H9 (cell line): ENCODE data around the gene TRIM36. TPM values are rescaled to one million over a fixed set of nuclear protein-coding genes. Genes with fewer than 3 reads are reported as not detected.

Source experiments
- DNase-seq: peaks from one replicate; pipeline ENCODE4 v3.0.0-alpha.2; 2017
- H2AFZ ChIP-seq: one replicate; pipeline ENCODE4 v1.6.1; 2013; ENCODE audit warnings: mild to moderate bottlenecking, low read length, control low read depth, moderate library complexity
- H2AK5ac ChIP-seq: 2 replicates; pipeline ENCODE4 v1.6.1; 2013; ENCODE audit warnings: low read length, control low read depth, mixed read lengths; ENCODE audit not compliant: insufficient read length
- H2BK120ac ChIP-seq: one replicate; pipeline ENCODE4 v1.6.1; 2013; ENCODE audit warnings: low read depth, mild to moderate bottlenecking, low read length, control low read depth, inconsistent platforms; ENCODE audit not compliant: poor library complexity, severe bottlenecking
- H2BK12ac ChIP-seq: 2 replicates; pipeline ENCODE4 v1.6.1; 2013; ENCODE audit warnings: low read length, control low read depth, mixed read lengths, low read depth; ENCODE audit not compliant: insufficient read length
- H2BK15ac ChIP-seq: 2 replicates; pipeline ENCODE4 v1.6.1; 2013; ENCODE audit warnings: low read depth, low read length, control low read depth
- H2BK20ac ChIP-seq: one replicate; pipeline ENCODE4 v1.6.1; 2013; ENCODE audit warnings: low read depth, mild to moderate bottlenecking, low read length, control low read depth, inconsistent platforms; ENCODE audit not compliant: poor library complexity, severe bottlenecking
- H2BK5ac ChIP-seq: 2 replicates; pipeline ENCODE4 v1.6.1; 2013; ENCODE audit warnings: low read length, control low read depth, mixed read lengths; ENCODE audit not compliant: insufficient read length
- H3K14ac ChIP-seq: 2 replicates; pipeline ENCODE4 v1.6.1; 2013; ENCODE audit warnings: low read length, control low read depth; ENCODE audit not compliant: insufficient read depth
- H3K18ac ChIP-seq: 2 replicates; pipeline ENCODE4 v1.6.1; 2013; ENCODE audit warnings: low read depth, mild to moderate bottlenecking, mixed read lengths, low read length, control low read depth; ENCODE audit not compliant: insufficient read length
- H3K23ac ChIP-seq: 2 replicates; pipeline ENCODE4 v1.6.1; 2013; ENCODE audit warnings: low read length, control low read depth, mixed read lengths, low read depth; ENCODE audit not compliant: insufficient read length
- H3K23me2 ChIP-seq: 2 replicates; pipeline ENCODE4 v1.6.1; 2013; ENCODE audit warnings: low read depth, mild to moderate bottlenecking, mixed read lengths, low read length, control low read depth; ENCODE audit not compliant: insufficient read length, poor library complexity, severe bottlenecking
- H3K27ac ChIP-seq: 2 replicates; pipeline ENCODE4 v1.5.1; 2013; ENCODE audit warnings: low read length, control low read depth, mixed read lengths, low read depth; ENCODE audit not compliant: insufficient read length
- H3K27me3 ChIP-seq: 2 replicates; pipeline ENCODE4 v1.6.1; 2013; ENCODE audit warnings: low read length, control low read depth, inconsistent platforms; ENCODE audit not compliant: insufficient read depth
- H3K4ac ChIP-seq: 2 replicates; pipeline ENCODE4 v1.6.1; 2013; ENCODE audit warnings: low read depth, mild to moderate bottlenecking, control low read depth, inconsistent platforms, low read length, moderate library complexity
- H3K4me1 ChIP-seq: 2 replicates; pipeline ENCODE4 v1.6.1; 2013; ENCODE audit warnings: low read length, control low read depth, inconsistent platforms; ENCODE audit not compliant: insufficient read depth
- H3K4me2 ChIP-seq: 2 replicates; pipeline ENCODE4 v1.6.1; 2013; ENCODE audit warnings: low read length, control low read depth, mixed read lengths; ENCODE audit not compliant: insufficient read length, insufficient read depth
- H3K56ac ChIP-seq: 2 replicates; pipeline ENCODE4 v1.6.1; 2013; ENCODE audit warnings: low read depth, mild to moderate bottlenecking, mixed read lengths, low read length, control low read depth; ENCODE audit not compliant: insufficient read length
- H3K79me1 ChIP-seq: 2 replicates; pipeline ENCODE4 v1.6.1; 2013; ENCODE audit warnings: low read depth, mild to moderate bottlenecking, moderate library complexity, low read length, control low read depth, inconsistent platforms; ENCODE audit not compliant: insufficient read depth, poor library complexity, severe bottlenecking
- H3K79me2 ChIP-seq: 2 replicates; pipeline ENCODE4 v1.6.1; 2013; ENCODE audit warnings: low read length, control low read depth, inconsistent platforms; ENCODE audit not compliant: insufficient read depth
- H3K9ac ChIP-seq: 2 replicates; pipeline ENCODE4 v1.6.1; 2013; ENCODE audit warnings: low read length, control low read depth, mixed read lengths; ENCODE audit not compliant: insufficient read length; ENCODE audit errors: extremely low read depth
- H3K9me3 ChIP-seq: one replicate; pipeline ENCODE4 v1.6.1; 2013; ENCODE audit warnings: low read depth, low read length, inconsistent platforms; ENCODE audit not compliant: control insufficient read depth
- H3T11ph ChIP-seq: one replicate; pipeline ENCODE4 v1.6.1; 2013; ENCODE audit warnings: mild to moderate bottlenecking, low read length, control low read depth, inconsistent platforms
- H4K20me1 ChIP-seq: one replicate; pipeline ENCODE4 v1.6.1; 2013; ENCODE audit not compliant: control insufficient read depth, insufficient read length, insufficient read depth
- H4K5ac ChIP-seq: 2 replicates; pipeline ENCODE4 v1.6.1; 2013; ENCODE audit warnings: low read depth, mild to moderate bottlenecking, mixed read lengths, low read length, control low read depth; ENCODE audit not compliant: insufficient read length
- H4K8ac ChIP-seq: replicated peaks from 2 replicates; pipeline ENCODE4 v1.6.1; 2013; ENCODE audit warnings: low read length, control low read depth, mixed read lengths, low read depth; ENCODE audit not compliant: insufficient read length
- H4K91ac ChIP-seq: 2 replicates; pipeline ENCODE4 v1.6.1; 2013; ENCODE audit warnings: low read depth, mild to moderate bottlenecking, moderate library complexity, mixed read lengths, low read length, control low read depth; ENCODE audit not compliant: insufficient read length
- H3K27ac Mint-ChIP-seq, 3 experiments: 2 replicates in 2 of 3; 3 replicates in 1 of 3; pipeline ENCODE4 v1.8.0; 2020 to 2021; ENCODE audit warnings: mixed read lengths in 3 of 3, mild to moderate bottlenecking in 1 of 3, moderate library complexity in 1 of 3
- H3K27me3 Mint-ChIP-seq: 2 replicates; pipeline ENCODE4 v1.8.0; 2021; ENCODE audit warnings: low read depth, mild to moderate bottlenecking, moderate library complexity, mixed read lengths
- H3K36me3 Mint-ChIP-seq, 3 experiments: 2 replicates in 2 of 3; 3 replicates in 1 of 3; pipeline ENCODE4 v1.8.0; 2020 to 2021; ENCODE audit warnings: low read depth in 3 of 3, mixed read lengths in 3 of 3; ENCODE audit not compliant: insufficient read depth in 1 of 3
- H3K4me1 Mint-ChIP-seq, 2 experiments: 2 replicates each; pipeline ENCODE4 v1.8.0; 2020; ENCODE audit warnings: mixed read lengths in 2 of 2
- H3K4me3 Mint-ChIP-seq, 2 experiments: 2 replicates in 1 of 2; 3 replicates in 1 of 2; pipeline ENCODE4 v1.8.0; 2020 to 2021; ENCODE audit warnings: mild to moderate bottlenecking in 2 of 2, mixed read lengths in 2 of 2, moderate library complexity in 1 of 2
- H3K9me3 Mint-ChIP-seq, 2 experiments: 2 replicates in 1 of 2; 3 replicates in 1 of 2; pipeline ENCODE4 v1.8.0; 2020; ENCODE audit warnings: mild to moderate bottlenecking in 2 of 2, mixed read lengths in 2 of 2, moderate library complexity in 1 of 2
- WGBS: extraction: QIAGEN DNeasy Blood & Tissue Kit; methylation state at CpG from one replicate; pipeline ENCODE4 v1.1.7; 2013; ENCODE audit warnings: missing lambda C conversion rate, low lambda C conversion rate, mixed read lengths; ENCODE audit not compliant: insufficient read length; ENCODE audit errors: extremely low coverage; 5-methylcytosine and 5-hydroxymethylcytosine counted together
- total RNA-seq: library from RNA; stranded (reverse); gene quantifications from 2 replicates; pipeline ENCODE4 v1.2.1, GENCODE V29; 2021
- TF ChIP-seq, protein P1 (sequence below): fragments of 200-600 bp; sonication (generic); conservative IDR thresholded peaks from 3 replicates; pipeline ENCODE4 v1.8.0; 2021; ENCODE audit warnings: antibody characterized with exemption, mild to moderate bottlenecking

TRIM36 gene
- total RNA-seq, 1 experiment from 2014 or later, result 14.6 TPM

DNA sequence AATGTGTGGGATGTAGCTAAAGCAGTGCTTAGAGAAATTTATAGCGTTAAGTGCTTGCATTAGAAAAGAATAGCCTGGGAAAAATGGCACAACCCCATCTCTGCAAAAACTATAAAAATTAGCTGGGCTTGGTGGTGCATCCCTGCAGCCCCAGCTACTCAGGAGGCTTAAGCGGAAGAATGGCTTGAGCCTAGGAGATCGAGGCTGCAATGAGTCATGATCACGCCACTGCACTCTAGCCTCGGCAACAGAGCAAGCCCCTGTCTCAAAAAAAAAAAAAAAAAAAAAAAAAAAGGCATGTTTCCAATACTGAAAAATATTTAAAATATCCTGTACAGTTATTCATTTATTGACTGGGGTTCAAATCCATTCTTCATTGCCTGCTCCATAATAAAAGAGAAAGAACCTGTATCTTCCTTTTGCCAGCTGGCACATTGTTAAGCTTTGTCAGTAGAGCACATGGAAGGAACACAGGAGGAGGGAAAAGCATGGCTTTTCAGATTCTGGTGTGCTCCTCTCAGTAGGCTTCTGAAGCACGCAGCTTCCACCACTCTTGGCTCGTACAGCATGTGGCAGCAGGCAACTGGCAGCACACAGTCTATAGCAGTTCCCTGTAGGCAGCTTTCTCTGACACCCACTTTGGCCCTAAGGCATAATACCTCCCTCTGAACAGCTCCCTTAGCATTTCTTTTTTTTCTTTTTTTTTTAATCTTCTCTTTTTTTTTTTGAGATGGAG is 73.5 kb downstream of the TRIM36 start:
- no peaks in the 10 kb centered on the region for H3K4me1 ChIP-seq
- no peak for DNase-seq
- peaks cover 23 to 26% of the 10 kb centered on the region in 2 experiments for H3K4me1 Mint-ChIP-seq

More for the DNA sequence above, 73.5 kb downstream of the TRIM36 start:
- Histone ChIP-seq H3K79me1 (no peaks in the 10 kb centered on the region), H2BK15ac (no peak overlapping the region), H3K23me2 (no peaks in the 10 kb centered on the region), H2AK5ac (no peak overlapping the region), H3K23ac (no peak overlapping the region), H2AFZ (no peak overlapping the region), H2BK20ac (no peak overlapping the region), H4K5ac (no peak overlapping the region), H3K27ac (no peak overlapping the region), H2BK120ac (no peak overlapping the region), H3K4me2 (no peak overlapping the region), H3K27me3 (no peaks in the 10 kb centered on the region), H3K79me2 (no peaks in the 10 kb centered on the region), H4K91ac (no peak overlapping the region), H3K14ac (no peak overlapping the region), H4K8ac (no peak overlapping the region), H3K9ac (no peak overlapping the region), H2BK12ac (no peak overlapping the region), H3T11ph (no peak overlapping the region), H3K56ac (no peak overlapping the region), H3K18ac (no peak overlapping the region), H4K20me1 (no peaks in the 10 kb centered on the region), H2BK5ac (no peak overlapping the region), H3K4ac (no peak overlapping the region), H3K9me3 (no peaks in the 10 kb centered on the region)
- H3K9me3 Mint-ChIP-seq, result no peaks in the 10 kb centered on the region
- H3K27me3 Mint-ChIP-seq, result peaks cover 3% of the 10 kb centered on the region
- no peak overlapping the region for H3K4me3 Mint-ChIP-seq
- TF ChIP-seq, protein P1, sequence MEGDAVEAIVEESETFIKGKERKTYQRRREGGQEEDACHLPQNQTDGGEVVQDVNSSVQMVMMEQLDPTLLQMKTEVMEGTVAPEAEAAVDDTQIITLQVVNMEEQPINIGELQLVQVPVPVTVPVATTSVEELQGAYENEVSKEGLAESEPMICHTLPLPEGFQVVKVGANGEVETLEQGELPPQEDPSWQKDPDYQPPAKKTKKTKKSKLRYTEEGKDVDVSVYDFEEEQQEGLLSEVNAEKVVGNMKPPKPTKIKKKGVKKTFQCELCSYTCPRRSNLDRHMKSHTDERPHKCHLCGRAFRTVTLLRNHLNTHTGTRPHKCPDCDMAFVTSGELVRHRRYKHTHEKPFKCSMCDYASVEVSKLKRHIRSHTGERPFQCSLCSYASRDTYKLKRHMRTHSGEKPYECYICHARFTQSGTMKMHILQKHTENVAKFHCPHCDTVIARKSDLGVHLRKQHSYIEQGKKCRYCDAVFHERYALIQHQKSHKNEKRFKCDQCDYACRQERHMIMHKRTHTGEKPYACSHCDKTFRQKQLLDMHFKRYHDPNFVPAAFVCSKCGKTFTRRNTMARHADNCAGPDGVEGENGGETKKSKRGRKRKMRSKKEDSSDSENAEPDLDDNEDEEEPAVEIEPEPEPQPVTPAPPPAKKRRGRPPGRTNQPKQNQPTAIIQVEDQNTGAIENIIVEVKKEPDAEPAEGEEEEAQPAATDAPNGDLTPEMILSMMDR, result no peak
- no CpG with 5 or more reads among the region's 7 CpGs for WGBS
- H3K36me3 Mint-ChIP-seq, result no peaks in the 10 kb centered on the region; a peak in 1 of 7 replicates
- peak overlapping the region in 2 of 3 experiments; percentile 60 to 68; a peak in 2 of 7 replicates for H3K27ac Mint-ChIP-seq
